OCI-LY7 (cell line): ENCODE results near the gene GLIS1.

Experiments
- EZH2phosphoT487 ChIP-seq: fragments of 200-600 bp; sonication (generic); IDR thresholded peaks from 2 replicates; pipeline ENCODE4 v1.6.1; 2018; ENCODE audit warnings: low read depth, borderline replicate concordance, mild to moderate bottlenecking, mixed run types, antibody characterized with exemption, low read length, moderate library complexity, mixed read lengths
- TF ChIP-seq, protein P1 (sequence below): fragments of 200-600 bp; sonication (generic); conservative IDR thresholded peaks from 2 replicates; pipeline ENCODE4 v1.5.1; 2014; ENCODE audit warnings: mild to moderate bottlenecking, antibody characterized with exemption, low read length, moderate library complexity, mixed read lengths

GRCh38 chr1:53657891-53658396, 81.0 kb downstream of the GLIS1 start:
- TF ChIP-seq, protein P1, sequence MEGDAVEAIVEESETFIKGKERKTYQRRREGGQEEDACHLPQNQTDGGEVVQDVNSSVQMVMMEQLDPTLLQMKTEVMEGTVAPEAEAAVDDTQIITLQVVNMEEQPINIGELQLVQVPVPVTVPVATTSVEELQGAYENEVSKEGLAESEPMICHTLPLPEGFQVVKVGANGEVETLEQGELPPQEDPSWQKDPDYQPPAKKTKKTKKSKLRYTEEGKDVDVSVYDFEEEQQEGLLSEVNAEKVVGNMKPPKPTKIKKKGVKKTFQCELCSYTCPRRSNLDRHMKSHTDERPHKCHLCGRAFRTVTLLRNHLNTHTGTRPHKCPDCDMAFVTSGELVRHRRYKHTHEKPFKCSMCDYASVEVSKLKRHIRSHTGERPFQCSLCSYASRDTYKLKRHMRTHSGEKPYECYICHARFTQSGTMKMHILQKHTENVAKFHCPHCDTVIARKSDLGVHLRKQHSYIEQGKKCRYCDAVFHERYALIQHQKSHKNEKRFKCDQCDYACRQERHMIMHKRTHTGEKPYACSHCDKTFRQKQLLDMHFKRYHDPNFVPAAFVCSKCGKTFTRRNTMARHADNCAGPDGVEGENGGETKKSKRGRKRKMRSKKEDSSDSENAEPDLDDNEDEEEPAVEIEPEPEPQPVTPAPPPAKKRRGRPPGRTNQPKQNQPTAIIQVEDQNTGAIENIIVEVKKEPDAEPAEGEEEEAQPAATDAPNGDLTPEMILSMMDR: no peak
- no peak for TF ChIP-seq EZH2phosphoT487
